HG03469 (cell line): ENCODE results near the gene RASSF6.
"Not testable (repeated sequence)": the region's sequence is repeated elsewhere in the genome, so short reads cannot be mapped to it uniquely, and the experiment has no call there.

ENCODE experiments used
- ATAC-seq: cut with Tn5 transposase; IDR thresholded peaks from one replicate; pipeline ENCODE4 v1.9.1; 2021; ENCODE audit warnings: mild to moderate bottlenecking, moderate library complexity, moderate number of reproducible peaks; ENCODE audit not compliant: unreplicated experiment

The RASSF6 gene

GRCh38 chr4:73613130-73613529, 7.1 kb downstream of the RASSF6 start:
- ATAC-seq, result no peak

- ATAC-seq, result no peak
Observed at GRCh38 chr4:73612032-73612431, 8.2 kb downstream of the RASSF6 start.

GRCh38 chr4:73609706-73610105, 10.5 kb downstream of the RASSF6 start:
- ATAC-seq, result no peak

- ATAC-seq, result no peak
Observed at GRCh38 chr4:73608689-73609594, 11.3 kb downstream of the RASSF6 start.

GRCh38 chr4:73607375-73608033, 12.7 kb downstream of the RASSF6 start:
- no peak for ATAC-seq

- peak; percentile 45 for ATAC-seq
Observed at GRCh38 chr4:73606465-73606974, 13.7 kb downstream of the RASSF6 start.

GRCh38 chr4:73603854-73604584, 16.2 kb downstream of the RASSF6 start:
- ATAC-seq, result no peak

- ATAC-seq, result peak; percentile 35
Observed at GRCh38 chr4:73603271-73603710, 16.9 kb downstream of the RASSF6 start.

GRCh38 chr4:73600954-73601353, 19.3 kb downstream of the RASSF6 start:
- no peak for ATAC-seq

- ATAC-seq, result no peak
Observed at GRCh38 chr4:73599182-73599581, 21.1 kb downstream of the RASSF6 start.

GRCh38 chr4:73597594-73597993, 22.6 kb downstream of the RASSF6 start:
- ATAC-seq, result no peak

GRCh38 chr4:73597183-73597582, 23.1 kb downstream of the RASSF6 start:
- not testable (repeated sequence) for ATAC-seq

- no peak for ATAC-seq
Observed at GRCh38 chr4:73596001-73596400, 24.2 kb downstream of the RASSF6 start.

- no peak for ATAC-seq
Observed at GRCh38 chr4:73593631-73594241, 26.5 kb downstream of the RASSF6 start.

GRCh38 chr4:73589887-73590801, 30.1 kb downstream of the RASSF6 start:
- ATAC-seq, result peak; percentile 94

- no peak for ATAC-seq
Observed at GRCh38 chr4:73589261-73589847, 30.9 kb downstream of the RASSF6 start.

- ATAC-seq, result no peak
Observed at GRCh38 chr4:73588613-73589012, 31.6 kb downstream of the RASSF6 start.

GRCh38 chr4:73586666-73587065, 33.6 kb downstream of the RASSF6 start:
- ATAC-seq, result no peak

GRCh38 chr4:73586040-73586439, 34.2 kb downstream of the RASSF6 start:
- no peak for ATAC-seq
